Fibroblast of villous mesenchyme (primary cell): ENCODE data around the gene ELF1. TPM values are rescaled to one million over a fixed set of nuclear protein-coding genes. Genes with fewer than 3 reads are reported as not detected.

Source experiments
- DNase-seq: peaks from one replicate; pipeline ENCODE4 v3.0.0-alpha.2; 2010; ENCODE audit warnings: low read depth
- H3K4me3 ChIP-seq: 2 replicates; pipeline ENCODE4 v1.5.1; 2011; ENCODE audit warnings: low read depth, mild to moderate bottlenecking, low read length
- total RNA-seq: library from RNA; depleted of rRNA; stranded (reverse); fragments of >200 nt; gene quantifications from 2 replicates; pipeline ENCODE4 v1.2.3, GENCODE V29; 2012
- TF ChIP-seq, protein P1 (sequence below): IDR thresholded peaks from 2 replicates; pipeline ENCODE4 v1.5.1; 2012; ENCODE audit warnings: low read depth, mild to moderate bottlenecking, low read length; ENCODE audit not compliant: insufficient read depth

The ELF1 gene
- total RNA-seq, 1 donor = 43.6 TPM

DNA sequence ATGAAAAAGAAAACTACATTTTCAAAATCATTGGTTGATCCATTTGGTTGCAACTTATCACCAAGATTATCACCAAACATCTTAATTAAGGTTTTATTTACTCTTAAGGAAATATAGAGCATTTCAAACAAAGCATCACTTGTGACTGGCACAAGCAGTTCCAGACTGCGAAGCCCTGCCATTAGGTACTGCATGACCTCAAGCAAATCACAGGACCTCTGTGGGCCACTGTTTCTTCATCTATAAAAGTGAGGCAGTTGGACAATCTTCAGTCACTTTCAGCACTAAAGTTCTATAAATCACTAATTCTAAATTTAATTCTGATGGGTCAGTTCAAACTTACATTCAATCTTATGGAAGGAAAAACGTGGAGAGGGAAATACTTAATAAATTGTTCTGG, 2.0 kb downstream of the ELF1 start:
- no peak overlapping the region for H3K4me3 ChIP-seq
- TF ChIP-seq, protein P1, sequence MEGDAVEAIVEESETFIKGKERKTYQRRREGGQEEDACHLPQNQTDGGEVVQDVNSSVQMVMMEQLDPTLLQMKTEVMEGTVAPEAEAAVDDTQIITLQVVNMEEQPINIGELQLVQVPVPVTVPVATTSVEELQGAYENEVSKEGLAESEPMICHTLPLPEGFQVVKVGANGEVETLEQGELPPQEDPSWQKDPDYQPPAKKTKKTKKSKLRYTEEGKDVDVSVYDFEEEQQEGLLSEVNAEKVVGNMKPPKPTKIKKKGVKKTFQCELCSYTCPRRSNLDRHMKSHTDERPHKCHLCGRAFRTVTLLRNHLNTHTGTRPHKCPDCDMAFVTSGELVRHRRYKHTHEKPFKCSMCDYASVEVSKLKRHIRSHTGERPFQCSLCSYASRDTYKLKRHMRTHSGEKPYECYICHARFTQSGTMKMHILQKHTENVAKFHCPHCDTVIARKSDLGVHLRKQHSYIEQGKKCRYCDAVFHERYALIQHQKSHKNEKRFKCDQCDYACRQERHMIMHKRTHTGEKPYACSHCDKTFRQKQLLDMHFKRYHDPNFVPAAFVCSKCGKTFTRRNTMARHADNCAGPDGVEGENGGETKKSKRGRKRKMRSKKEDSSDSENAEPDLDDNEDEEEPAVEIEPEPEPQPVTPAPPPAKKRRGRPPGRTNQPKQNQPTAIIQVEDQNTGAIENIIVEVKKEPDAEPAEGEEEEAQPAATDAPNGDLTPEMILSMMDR = no peak

DNA sequence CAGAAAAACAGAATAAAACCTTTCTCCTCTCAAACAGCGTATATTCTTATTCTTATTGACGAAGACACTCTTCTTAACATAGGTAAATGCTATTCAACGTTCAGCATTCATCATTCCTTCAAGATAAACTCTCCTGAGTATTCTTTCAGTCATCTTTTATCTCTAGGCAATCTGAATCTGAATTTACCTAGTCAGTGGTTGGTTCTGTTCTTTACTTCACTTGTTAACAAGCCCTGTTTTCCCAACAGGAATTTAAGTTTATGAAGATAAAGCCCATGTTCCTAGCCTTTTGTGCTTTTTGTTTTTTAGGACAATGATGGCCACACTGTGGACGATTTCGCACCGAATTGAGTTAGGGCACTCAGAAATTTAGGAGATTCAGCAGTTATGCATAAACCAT, 3.2 kb downstream of the ELF1 start:
- no peak for DNase-seq
- TF ChIP-seq, protein P1 = no peak
- H3K4me3 ChIP-seq = no peak overlapping the region

More for the DNA sequence above, 2.0 kb downstream of the ELF1 start:
- no peak for DNase-seq

DNA sequence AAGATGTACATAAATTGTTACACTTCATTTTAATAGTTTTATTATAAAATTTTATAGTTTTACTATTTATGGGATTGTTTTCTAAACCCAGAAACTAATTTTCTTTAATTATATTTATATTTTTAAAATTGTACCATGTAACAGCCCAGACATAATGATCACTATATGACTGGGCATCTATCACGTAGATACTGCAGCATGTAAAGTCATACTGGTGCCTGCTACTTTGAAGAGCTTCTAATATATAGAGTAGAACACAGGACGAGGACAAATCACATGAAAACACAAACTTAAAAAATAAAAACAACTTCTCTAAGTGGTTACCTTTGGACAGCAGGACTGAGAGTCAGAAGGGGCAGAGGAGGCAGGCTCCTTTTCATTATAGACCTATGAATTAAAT, 5.3 kb downstream of the ELF1 start:
- H3K4me3 ChIP-seq = no peak overlapping the region
- TF ChIP-seq, protein P1 = no peak
- no peak for DNase-seq

DNA sequence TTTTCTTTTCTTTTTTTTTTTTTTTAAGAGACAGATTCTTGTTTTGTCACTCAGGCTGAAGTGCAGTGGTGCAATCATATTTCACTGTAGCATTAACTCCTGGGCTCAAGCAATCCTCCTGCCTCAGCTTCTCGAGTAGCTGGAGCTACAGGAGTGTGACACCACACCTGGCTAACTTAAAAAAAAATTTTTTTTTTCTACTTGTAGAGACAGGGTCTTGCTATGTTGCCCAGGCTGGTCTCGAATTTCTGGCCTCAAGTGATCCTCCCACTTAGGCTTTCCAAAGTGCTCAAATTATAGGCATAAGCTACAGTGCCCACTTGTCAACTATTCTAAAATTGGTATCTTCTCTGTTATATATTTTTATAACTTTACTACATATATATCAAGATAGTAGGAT, 6.6 kb downstream of the ELF1 start:
- DNase-seq = no peak
- no peak overlapping the region for H3K4me3 ChIP-seq
- TF ChIP-seq, protein P1 = no peak

DNA sequence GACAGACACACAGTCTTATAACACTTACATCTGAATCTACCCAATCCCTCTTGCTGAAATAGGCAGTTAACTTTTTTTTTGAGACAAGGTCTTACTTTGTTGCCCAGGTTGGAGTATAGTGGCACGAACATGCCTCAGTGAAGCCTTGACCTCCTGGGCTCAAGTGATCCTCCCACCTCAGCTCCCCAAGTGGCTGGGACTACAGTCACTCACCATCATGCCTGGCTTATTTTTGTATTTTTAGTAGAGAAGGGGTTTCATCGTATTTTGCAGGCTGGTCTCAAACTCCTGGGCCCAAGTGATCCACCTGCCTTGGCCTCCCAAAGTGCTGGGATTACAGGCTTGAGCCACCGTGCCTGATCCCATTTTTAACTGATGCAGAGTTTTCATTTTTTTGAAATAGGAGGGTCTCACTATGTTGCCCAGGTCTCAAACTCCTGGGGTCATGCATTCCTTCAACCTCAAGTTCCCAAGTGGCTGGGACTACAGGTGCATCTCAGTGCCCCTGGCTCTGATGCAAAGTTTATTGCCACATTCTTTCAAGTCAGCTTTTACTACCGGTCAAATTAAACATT, 7.6 kb downstream of the ELF1 start:
- DNase-seq = no peak
- H3K4me3 ChIP-seq = no peak overlapping the region
- TF ChIP-seq, protein P1 = no peak

DNA sequence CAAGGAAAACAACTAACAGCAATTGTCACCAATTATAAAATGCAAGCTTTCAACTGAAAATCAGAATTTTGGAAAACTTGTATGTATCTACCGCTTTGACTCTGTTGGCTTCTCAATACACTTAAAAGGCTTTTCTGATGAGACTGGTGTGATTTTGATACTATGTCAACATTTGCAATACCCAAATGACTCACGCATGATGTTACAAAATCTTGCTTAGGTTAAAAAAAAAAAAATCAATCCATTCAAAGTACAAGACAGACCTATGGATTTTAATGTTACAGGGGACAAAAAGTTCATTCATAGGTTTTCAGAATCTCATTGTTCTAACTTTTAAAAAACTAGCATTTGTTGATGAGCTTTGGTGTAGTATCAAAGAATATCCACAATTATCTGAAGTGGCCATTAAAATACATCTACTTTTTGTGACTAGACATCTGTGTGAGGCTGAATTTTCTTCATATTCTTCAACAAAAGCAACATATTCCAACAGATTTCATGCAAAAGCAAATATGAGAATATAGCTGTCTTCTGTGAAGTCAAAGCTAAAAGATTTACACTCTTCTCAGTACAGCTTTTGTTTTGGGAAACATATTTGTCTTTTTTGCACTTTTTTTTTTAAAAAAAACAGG, 10.7 kb downstream of the ELF1 start:
- DNase-seq = peak; percentile 77
- TF ChIP-seq, protein P1 = no peak
- no peak overlapping the region for H3K4me3 ChIP-seq

DNA sequence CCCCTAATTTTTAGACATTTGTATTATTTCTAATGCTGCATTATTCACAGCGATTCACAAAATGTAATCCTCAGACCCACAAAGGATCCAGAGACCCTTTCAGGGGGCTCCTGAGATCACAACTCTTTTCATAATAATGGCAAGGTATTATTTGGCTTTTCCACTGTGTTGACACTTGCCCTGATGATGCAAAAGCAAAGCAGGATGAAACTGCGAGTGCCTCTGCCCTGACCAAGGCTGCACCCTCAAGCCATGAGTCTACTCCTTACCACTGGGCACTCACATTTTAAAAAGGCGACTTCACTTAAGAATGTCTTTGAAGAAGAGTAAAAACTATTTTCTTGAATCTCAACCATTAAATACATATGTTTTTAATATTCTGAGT, 11.4 kb downstream of the ELF1 start:
- no peak for DNase-seq
- TF ChIP-seq, protein P1 = no peak
- no peak overlapping the region for H3K4me3 ChIP-seq
